SK-N-MC (cell line): ENCODE measurements around the gene MAGI2.

Experiments
- EZH2 ChIP-seq: fragments of 200-600 bp; sonication (generic); IDR thresholded peaks from one replicate; pipeline ENCODE4 v1.6.1; 2017; ENCODE audit warnings: antibody characterized with exemption
- FOXP2 ChIP-seq: optimal IDR thresholded peaks from 2 replicates; pipeline ENCODE3; 2011; ENCODE audit warnings: mild to moderate bottlenecking, moderate library complexity; ENCODE audit not compliant: insufficient read depth; ENCODE audit errors: extremely low read length, control extremely low read depth
- POLR2AphosphoS5 ChIP-seq: IDR thresholded peaks from 2 replicates; pipeline ENCODE4 v1.6.1; 2012; ENCODE audit warnings: mild to moderate bottlenecking, low read depth, low read length, borderline replicate concordance

DNA sequence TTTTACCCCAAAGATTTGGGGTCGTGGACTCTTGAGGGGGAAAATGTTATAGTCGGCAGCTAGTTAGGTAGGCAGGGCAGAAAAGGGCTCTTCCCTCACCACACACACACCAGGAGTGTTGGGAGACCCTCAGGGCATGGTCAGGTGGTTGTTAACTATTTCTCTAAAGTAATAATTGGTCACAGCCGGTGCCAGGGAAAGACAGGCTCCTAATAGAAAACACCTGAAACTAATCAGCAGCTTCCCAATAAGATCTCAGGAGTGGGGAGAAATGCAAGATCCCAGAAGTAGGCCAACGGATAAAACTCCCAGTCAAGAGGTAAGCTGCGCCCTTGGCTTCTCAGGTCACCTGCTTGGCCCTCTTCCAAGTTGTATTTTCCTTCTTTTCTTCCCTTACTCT lies 1441.8 kb downstream of the MAGI2 start:
- TF ChIP-seq EZH2 (no peak), POLR2AphosphoS5 (no peak), FOXP2 (no peak)
